Peyer's patch (tissue), 4 donors: ENCODE data around the gene KMT2E. TPM values are rescaled to one million over a fixed set of nuclear protein-coding genes. Genes with fewer than 3 reads are reported as not detected.
"Not testable (repeated sequence)": the region's sequence is repeated elsewhere in the genome, so short reads cannot be mapped to it uniquely, and the experiment has no call there.

ENCODE experiments used
- DNase-seq, 3 donors: peaks; one replicate each; pipeline ENCODE4 v3.0.0-alpha.2; 2017 to 2019
- H3K27ac ChIP-seq, 4 donors: fragments of 200-600 bp; sonication (generic); one replicate each; pipeline ENCODE4 v1.5.1; 2016 to 2019
- H3K27me3 ChIP-seq, 2 donors: fragments of 200-600 bp; sonication (generic); one replicate each; pipeline ENCODE4 v1.5.1; 2019
- H3K36me3 ChIP-seq, 3 donors: fragments of 200-600 bp; sonication (generic); one replicate each; pipeline ENCODE4 v1.5.1; 2016 to 2019
- H3K4me1 ChIP-seq, 4 donors: fragments of 200-600 bp; sonication (generic); one replicate each; pipeline ENCODE4 v1.5.1; 2016 to 2019
- H3K4me3 ChIP-seq, 4 donors: fragments of 200-600 bp; sonication (generic); 1 replicate in 3 of 4; 2 replicates in 1 of 4; pipeline ENCODE4 v1.5.1; 2016 to 2019; ENCODE audit warnings: mild to moderate bottlenecking in 1 of 4
- H3K9me3 ChIP-seq, 4 donors: fragments of 200-600 bp; sonication (generic); one replicate each; pipeline ENCODE4 v1.5.1; 2016 to 2019; ENCODE audit warnings: mild to moderate bottlenecking in 1 of 4
- POLR2A ChIP-seq, 2 donors: fragments of 450-650 bp; IDR thresholded peaks; one replicate each; pipeline ENCODE4 v1.5.1; 2017; ENCODE audit warnings: antibody characterized with exemption in 2 of 2, mild to moderate bottlenecking in 2 of 2, moderate library complexity in 2 of 2
- total RNA-seq, 4 donors: library from RNA; depleted of rRNA; stranded (reverse); fragments of >200 nt; gene quantifications; one replicate each; pipeline ENCODE4 v1.1.0, GENCODE V29; 2016
- TF ChIP-seq, protein P1 (sequence below), 6 experiments: fragments of 450-650 bp in 4 of 6; fragments of 200-600 bp in 2 of 6; sonication (generic) in 1 of 6; IDR thresholded peaks; one replicate each; pipeline ENCODE4 v1.5.1; 2017 to 2019; ENCODE audit warnings: antibody characterized with exemption in 6 of 6, mild to moderate bottlenecking in 3 of 6, moderate library complexity in 1 of 6

Gene KMT2E
- total RNA-seq, 4 donors from 2014 or later, result 88.6 to 170 (median 130) TPM

DNA sequence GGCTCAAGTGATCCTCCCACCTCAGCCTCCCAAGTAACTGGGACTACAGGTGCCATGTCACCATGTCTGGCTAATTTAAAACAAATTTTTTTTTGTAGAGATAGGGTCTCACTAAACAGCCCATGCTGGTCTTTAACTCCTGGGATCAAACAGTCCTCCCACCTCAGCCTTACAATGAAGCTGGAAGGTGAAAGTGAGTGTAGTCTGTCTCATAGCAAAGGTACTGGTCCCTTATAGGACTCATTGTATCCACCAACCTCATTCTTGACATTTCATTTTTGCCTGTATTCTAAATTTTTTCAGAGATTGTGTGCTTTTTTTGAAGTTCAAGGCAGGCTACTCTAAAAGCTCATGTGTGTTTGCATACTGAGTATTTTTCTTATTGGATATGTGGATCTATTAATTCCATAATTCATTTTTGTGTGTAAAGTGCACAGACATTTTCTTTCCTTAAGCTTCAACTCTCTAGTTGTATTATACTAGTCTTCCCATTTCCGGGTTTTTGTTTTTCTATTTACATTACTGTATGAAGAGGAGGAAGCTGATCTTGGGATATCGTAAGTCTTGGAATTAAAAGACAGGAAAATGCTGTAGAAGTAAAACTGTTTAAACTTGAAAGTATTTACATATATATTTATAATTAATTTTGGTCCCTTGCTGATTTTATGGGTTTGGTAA lies 13.3 kb downstream of the KMT2E start:
- DNase-seq, result no peak
- Histone ChIP-seq H3K27ac (no peak overlapping the region), H3K4me3 (no peak overlapping the region), H3K9me3 (no peaks in the 10 kb centered on the region), H3K36me3 (no peaks in the 10 kb centered on the region), H3K4me1 (peaks cover 0 to 42% (median 8%) of the 10 kb centered on the region in 4 donors), H3K27me3 (no peaks in the 10 kb centered on the region)
- TF ChIP-seq, protein P1, sequence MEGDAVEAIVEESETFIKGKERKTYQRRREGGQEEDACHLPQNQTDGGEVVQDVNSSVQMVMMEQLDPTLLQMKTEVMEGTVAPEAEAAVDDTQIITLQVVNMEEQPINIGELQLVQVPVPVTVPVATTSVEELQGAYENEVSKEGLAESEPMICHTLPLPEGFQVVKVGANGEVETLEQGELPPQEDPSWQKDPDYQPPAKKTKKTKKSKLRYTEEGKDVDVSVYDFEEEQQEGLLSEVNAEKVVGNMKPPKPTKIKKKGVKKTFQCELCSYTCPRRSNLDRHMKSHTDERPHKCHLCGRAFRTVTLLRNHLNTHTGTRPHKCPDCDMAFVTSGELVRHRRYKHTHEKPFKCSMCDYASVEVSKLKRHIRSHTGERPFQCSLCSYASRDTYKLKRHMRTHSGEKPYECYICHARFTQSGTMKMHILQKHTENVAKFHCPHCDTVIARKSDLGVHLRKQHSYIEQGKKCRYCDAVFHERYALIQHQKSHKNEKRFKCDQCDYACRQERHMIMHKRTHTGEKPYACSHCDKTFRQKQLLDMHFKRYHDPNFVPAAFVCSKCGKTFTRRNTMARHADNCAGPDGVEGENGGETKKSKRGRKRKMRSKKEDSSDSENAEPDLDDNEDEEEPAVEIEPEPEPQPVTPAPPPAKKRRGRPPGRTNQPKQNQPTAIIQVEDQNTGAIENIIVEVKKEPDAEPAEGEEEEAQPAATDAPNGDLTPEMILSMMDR (IDR thresholded peaks at IDR 0.05), result no peak
- TF ChIP-seq POLR2A (IDR thresholded peaks at IDR 0.05), result no peak

- DNase-seq, result no peak
- Histone ChIP-seq H3K9me3 (no peaks in the 10 kb centered on the region), H3K27ac (peak overlapping the region in 1 of 4 donors; percentile 8), H3K4me1 (peaks cover 0 to 40% (median 8%) of the 10 kb centered on the region in 4 donors), H3K36me3 (no peaks in the 10 kb centered on the region), H3K4me3 (no peak overlapping the region), H3K27me3 (no peaks in the 10 kb centered on the region)
- TF ChIP-seq POLR2A (IDR thresholded peaks at IDR 0.05), result no peak
- TF ChIP-seq, protein P1 (IDR thresholded peaks at IDR 0.05), result no peak
These were observed 14.0 kb downstream of the KMT2E start for GRCh38 chr7:105028004-105028403.

- not testable (repeated sequence) for H3K4me3 ChIP-seq, H3K27ac ChIP-seq, H3K9me3 ChIP-seq, DNase-seq, H3K36me3 ChIP-seq, H3K27me3 ChIP-seq
- peaks cover 0 to 36% (median 11%) of the 10 kb centered on the region in 4 donors for H3K4me1 ChIP-seq
These were observed 14.9 kb downstream of the KMT2E start for GRCh38 chr7:105028941-105029340.

DNA sequence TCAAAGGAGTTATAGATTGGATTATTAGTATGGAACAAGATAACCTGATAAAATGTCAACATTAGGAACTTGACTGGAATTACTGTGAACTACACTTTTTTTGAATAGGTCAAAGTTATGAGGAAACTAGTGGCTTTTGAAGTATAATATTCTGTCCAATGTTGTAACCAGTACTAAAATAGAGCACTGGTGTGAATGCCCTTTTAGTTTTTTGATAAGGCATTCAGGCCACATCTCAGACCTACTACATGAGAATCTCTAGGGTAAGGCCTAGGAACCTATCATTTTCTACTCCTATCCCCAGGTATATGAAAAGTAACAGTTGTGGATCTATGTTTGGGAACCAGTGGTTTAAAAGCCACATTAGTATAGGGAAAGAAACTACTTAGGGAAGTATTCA lies 16.4 kb downstream of the KMT2E start:
- H3K4me1 ChIP-seq, result peaks cover 0 to 22% (median 11%) of the 10 kb centered on the region in 4 donors
- no peak overlapping the region for H3K4me3 ChIP-seq
- no peak overlapping the region for H3K27ac ChIP-seq
- DNase-seq, result no peak
- no peaks in the 10 kb centered on the region for H3K27me3 ChIP-seq
- TF ChIP-seq POLR2A (IDR thresholded peaks at IDR 0.05), result no peak
- TF ChIP-seq, protein P1 (IDR thresholded peaks at IDR 0.05), result no peak
- H3K36me3 ChIP-seq, result no peaks in the 10 kb centered on the region
- no peaks in the 10 kb centered on the region for H3K9me3 ChIP-seq

GRCh38 chr7:105032553-105033214 lies 18.7 kb downstream of the KMT2E start:
- H3K27me3 ChIP-seq, result no peaks in the 10 kb centered on the region
- no peak for DNase-seq
- H3K4me3 ChIP-seq, result no peak overlapping the region
- no peak overlapping the region for H3K27ac ChIP-seq
- H3K36me3 ChIP-seq, result no peaks in the 10 kb centered on the region
- TF ChIP-seq, protein P1 (IDR thresholded peaks at IDR 0.05), result no peak
- TF ChIP-seq POLR2A (IDR thresholded peaks at IDR 0.05), result no peak
- peaks cover 0 to 21% (median 10%) of the 10 kb centered on the region in 4 donors for H3K4me1 ChIP-seq
- no peaks in the 10 kb centered on the region for H3K9me3 ChIP-seq

- Histone ChIP-seq H3K4me3 (no peak overlapping the region), H3K27ac (no peak overlapping the region), H3K36me3 (no peaks in the 10 kb centered on the region), H3K4me1 (peaks cover 0 to 38% (median 8%) of the 10 kb centered on the region in 4 donors), H3K27me3 (no peaks in the 10 kb centered on the region), H3K9me3 (no peaks in the 10 kb centered on the region)
- DNase-seq, result no peak
- TF ChIP-seq POLR2A (IDR thresholded peaks at IDR 0.05), result no peak
- TF ChIP-seq, protein P1 (IDR thresholded peaks at IDR 0.05), result no peak
These were observed 21.3 kb downstream of the KMT2E start for GRCh38 chr7:105035349-105035748.
